Activated CD8-positive, alpha-beta memory T cell treated with anti-CD3 and anti-CD28 coated beads, Interleukin-2, amount 50 U/mL, for 1 hour (primary cell): ENCODE results near the gene TLR3.
"Not testable (repeated sequence)": the region's sequence is repeated elsewhere in the genome, so short reads cannot be mapped to it uniquely, and the experiment has no call there.

ENCODE experiments used
- DNase-seq: peaks from one replicate; pipeline ENCODE4 v3.0.0-alpha.2; 2020; ENCODE audit errors: extremely low read depth

TLR3 gene

DNA sequence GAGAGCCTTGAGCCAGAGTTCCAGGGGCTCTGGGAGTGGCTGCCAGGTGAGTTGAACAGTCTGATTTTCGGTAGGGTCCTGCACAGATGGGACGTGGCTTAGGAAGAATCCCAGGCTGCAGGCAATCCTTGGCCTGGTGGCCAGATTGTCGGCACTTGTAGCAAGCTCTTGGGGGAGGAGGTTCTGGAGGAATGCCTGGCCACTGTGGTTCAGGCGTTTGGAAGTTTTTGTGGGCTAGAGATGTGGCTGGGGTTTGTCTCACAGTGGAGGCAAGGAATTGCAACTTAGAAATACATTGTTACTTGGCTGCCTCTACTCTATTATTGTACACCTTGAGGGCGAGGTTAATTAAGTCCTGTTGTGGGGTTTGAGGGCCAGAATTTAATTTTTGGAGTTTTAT lies 21.5 kb upstream of the TLR3 start:
- not testable (repeated sequence) for DNase-seq

DNA sequence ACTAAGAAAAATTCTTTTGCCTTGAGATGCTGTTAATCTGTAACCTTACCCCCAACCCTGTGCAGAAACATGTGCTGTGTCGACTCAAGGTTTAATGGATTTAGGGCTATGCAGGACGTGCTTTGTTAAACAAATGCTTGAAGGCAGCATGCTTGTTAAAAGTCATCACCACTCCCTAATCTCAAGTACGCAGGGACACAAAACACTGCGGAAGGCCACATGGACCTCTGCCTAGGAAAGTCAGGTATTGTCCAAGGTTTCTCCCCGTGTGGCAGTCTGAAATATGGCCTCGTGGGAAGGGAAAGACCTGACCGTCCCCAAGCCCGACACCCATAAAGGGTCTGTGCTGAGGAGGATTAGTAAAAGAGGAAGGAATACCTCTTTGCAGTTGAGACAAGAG lies 18.8 kb upstream of the TLR3 start:
- DNase-seq: not testable (repeated sequence)

DNA sequence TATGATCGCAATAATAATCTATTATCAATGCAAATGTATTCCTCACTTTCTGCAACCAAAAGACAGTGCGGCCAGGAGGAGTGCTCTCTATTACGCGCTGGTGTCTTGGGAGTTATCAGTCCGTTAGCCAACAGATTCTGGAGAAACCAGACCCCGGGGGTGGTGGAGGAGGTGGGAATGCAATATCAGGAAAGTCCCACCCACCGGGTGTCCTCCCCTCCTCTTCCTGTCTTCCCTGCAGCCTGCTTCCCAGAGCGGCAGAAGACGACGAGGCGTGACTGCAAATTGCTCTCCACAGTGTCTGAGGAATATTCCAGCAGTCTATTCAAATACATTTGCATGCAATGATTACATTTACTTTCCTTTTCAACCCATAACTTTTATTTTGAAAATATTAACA lies 17.9 kb upstream of the TLR3 start:
- no peak for DNase-seq

DNA sequence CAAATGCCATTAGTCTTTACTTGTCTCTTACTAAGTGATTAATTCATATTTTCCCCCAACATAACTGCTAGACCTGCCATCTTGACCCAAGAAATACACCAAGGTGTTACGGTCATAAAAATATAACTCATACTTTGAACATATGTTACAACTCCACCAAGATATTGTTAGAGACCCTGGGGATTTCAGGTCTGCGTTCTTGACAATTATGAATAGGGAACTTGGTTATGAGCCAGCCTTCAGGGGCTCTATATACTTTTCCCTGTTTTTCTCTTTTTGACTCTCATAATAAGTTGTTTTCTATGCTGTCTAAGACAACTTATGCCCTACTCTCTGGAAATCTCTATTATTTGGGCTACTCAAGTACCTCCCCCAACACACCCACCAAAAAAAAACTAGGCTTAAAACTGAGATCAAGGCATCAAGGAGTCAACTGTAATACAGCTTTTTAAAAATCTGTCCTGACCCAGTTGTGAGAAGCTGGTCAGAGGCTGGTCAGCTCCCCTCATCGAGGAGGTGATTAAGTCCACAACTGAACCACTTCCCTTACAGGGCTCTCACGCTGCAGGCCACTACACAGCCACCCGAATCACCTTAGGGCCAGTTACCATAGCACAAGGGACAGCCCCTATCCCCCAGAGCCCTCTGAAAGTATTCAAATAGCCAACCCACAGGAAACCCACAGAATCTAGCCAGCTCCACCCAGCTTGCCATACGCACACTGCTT lies 10.5 kb upstream of the TLR3 start:
- no peak for DNase-seq

DNA sequence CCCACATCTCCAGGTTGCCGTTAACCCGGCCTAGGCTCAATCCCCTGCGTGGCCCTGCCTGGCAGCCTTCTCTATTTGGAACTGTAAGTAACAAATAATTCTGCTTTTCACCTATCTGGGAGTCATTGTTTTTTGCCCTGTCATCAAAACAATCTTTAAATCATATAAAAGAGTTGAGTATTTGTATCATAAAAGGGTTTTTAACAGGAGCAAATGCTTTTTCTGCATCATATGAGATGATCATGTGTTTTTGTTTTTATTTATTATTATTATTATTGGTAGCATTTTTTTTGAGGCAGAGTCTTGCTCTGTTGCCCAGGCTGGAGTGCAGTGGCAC lies 10.0 kb upstream of the TLR3 start:
- DNase-seq: no peak

DNA sequence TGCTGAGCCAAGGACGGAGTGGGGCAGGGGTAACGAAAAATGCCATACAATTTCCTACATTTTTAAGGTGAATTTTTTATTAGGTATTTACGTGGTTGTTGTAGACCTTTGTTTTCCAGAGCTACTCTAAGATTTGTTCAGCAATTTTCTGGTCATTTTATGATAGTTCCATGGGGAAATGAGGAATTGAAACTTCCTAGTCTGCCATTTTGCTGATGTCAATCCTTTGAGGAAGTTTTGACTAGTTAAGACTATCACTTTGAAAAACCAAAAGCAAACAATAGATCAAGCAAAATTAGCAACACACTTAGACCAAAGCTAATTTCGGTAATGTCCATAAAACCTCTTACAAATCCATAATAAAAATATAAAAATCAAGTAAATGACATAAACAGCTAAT lies 7.0 kb upstream of the TLR3 start:
- no peak for DNase-seq

DNA sequence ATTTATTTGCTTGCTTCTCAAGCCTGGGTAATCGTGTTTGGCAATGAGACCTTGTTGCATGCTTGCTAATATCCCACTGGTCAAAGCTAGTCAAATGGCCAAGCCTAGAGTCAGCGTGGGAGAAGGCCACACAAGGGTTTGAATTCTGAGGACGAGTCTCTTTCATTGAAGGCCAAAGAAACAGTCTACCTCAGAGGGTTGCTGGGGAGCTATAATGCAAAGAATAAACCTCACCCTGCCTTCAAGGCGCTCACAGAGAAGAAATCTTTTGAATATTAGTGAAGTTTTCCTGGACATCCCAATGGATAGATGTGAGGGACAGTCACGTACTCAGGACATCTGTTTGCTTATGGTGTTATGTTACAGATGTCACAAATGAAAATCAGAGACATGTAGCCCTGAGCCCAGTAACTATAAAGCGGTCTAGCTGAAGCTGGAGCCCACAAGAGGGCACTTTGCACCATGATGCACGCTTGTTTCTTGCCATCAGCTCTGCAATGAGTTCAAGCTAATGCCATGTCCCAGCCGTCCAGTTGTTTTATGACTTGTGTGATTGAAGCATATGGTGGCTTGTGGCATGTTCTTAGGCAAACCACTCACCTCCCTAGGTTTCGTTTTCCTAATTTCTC lies 1.1 kb upstream of the TLR3 start:
- DNase-seq: no peak

DNA sequence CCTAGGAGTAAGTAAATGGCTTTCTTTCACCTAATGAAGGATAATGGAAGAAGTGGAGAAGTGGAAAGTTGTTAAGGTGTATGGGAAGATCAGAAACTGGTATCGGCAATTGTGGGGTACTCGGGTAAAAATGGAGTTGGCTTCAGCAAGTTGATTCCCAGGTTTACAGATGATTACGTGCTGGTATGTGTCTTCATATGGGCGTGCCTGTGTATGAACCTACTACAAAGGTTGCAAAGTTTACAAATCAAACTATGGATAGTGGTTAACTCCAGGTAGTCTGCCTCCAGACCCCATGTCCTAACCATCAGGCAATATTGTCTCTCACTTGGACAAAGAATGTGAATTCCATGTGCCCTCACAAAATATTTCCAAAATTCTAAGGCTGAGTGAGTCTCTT lies 773 bp downstream of the TLR3 start:
- DNase-seq: no peak

DNA sequence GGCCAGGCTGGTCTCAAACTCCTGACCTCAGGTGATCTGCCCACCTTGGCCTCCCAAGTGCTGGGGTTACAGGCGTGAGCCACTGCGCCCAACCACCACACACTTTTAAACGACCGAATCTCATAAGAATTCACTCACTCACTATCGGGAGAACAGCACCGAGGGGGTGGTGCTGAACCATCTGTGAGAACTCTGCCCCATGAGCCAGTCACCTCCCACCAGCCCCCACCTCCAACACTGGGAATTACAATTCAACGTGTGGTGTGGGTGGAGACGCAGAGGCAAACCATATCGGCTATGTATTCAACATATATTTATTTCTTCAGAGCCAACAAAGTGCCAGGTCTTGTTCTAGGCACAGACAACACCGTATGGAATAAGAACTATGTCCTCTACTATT lies 3.6 kb downstream of the TLR3 start:
- no peak for DNase-seq

DNA sequence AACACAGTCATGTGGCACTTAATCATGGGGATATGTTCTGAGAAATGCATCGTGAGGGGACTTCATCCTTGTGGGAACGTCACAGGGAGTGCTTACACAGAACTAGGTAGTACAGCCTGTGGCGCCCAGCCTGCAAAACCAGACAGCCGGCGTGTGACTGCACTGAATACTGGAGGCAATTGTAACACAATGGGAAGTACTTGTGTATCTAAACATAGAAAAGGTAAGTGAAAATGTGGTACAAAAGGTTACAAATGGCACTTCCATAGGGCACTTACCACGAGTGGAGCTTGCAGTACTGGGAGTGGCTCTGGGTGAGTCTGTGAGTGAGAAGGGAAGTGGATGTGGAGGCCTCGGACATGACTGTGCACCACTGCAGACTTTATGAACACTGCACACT lies 5.2 kb downstream of the TLR3 start:
- DNase-seq: no peak

DNA sequence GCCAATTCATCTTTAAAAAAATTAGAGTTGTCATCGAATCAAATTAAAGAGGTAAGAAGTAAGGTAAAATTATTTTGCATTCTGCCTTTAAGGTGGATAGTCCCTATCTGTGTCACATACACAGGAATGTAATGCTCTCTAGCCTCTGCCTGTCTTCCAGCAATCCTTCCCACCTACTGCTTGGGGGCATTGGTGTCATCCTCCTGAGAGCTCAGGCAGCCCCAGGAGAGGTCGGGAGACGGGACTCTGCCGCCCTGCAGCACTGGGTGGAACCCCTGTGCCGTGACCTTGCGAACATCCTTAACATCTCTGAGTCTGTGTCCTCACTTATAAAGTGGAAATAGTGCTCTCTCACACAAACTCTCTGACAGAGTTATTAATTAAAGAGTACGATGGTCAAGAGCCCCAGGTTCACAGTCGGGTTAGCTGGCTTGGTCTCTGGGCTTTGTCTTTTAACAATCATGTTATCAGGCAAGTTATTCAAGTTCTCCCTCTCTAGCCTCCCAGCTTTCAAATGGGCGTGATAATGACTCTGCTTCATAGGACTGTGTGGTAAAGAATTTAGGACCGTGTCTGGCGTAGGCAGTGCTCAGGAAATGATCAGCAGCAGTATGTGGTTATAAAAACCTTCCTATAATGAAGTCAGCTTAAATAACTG lies 10.2 kb downstream of the TLR3 start:
- no peak for DNase-seq

DNA sequence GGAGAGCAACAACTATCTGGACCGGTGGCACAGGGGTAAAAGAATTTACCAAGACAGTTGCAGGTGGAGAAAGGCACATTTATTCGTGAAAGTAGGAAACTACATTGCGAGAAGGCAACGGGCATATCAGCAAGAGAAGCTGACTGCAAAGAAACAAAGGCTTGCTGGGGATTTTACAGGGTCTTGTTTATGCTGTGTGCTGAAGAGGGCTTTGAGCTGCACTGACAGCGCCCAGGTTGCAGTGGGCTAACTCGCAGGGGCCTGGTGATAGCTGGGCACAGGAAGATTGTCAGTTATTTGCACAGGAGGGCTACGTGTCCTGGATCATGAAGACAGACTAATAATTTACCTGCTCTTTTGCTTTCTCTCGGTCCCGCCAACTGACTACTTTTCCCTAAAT lies 10.7 kb downstream of the TLR3 start:
- no peak for DNase-seq

DNA sequence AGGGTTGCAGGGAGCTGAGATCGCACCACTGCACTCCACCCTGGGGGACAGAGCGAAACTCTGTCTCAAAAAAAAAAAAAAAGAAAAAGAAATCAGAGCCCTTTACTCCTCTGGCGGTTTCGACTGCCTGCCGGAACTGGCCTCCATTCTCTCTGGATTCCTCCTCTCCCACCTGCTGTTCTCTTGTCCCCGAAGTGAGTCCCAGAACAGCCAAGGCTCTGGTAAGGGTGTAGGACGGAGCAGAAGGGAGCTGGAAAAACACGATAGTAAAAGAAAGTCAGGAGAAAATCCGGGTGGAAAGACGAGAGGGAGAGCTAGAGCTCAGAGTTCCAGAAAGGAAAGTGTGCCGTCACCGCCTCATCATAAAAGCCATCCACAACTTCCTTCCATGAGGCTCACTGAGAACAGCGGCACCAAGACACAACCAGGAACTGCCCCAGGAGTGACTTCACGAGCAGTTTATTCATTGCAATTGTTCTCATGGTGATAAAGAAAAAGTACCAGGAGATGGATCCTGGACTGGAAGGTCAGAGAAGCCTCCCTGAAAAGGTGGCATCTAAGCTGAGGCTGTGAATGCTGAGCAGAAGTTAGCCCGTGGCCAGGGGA lies 12.3 kb downstream of the TLR3 start:
- no peak for DNase-seq

DNA sequence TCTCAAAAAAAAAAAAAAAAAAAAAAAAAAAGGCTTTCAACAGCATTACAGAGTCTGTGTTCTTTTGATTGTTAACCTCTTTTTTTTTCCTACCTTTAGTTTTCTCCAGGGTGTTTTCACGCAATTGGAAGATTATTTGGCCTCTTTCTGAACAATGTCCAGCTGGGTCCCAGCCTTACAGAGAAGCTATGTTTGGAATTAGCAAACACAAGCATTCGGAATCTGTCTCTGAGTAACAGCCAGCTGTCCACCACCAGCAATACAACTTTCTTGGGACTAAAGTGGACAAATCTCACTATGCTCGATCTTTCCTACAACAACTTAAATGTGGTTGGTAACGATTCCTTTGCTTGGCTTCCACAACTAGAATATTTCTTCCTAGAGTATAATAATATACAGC lies 13.3 kb downstream of the TLR3 start:
- DNase-seq: no peak

DNA sequence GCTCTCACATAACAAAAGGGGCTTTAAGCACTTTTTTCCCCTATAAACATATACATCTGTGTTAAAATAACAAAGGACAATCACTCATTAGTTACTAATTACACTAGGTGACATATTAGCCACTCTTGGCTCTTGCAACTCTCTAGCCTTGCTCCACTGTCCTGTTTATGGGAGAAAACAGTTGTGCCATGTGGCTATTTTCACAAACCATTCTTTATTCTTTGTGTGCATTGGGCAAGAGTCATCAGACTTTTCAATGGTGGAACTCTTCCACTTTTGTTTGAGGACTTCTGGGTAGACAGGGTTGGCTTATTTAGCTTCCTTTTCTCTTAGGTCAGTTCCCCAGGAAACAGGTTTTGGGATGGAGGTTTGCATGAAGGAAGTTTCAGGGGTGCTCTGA lies 19.6 kb downstream of the TLR3 start:
- DNase-seq: no peak

DNA sequence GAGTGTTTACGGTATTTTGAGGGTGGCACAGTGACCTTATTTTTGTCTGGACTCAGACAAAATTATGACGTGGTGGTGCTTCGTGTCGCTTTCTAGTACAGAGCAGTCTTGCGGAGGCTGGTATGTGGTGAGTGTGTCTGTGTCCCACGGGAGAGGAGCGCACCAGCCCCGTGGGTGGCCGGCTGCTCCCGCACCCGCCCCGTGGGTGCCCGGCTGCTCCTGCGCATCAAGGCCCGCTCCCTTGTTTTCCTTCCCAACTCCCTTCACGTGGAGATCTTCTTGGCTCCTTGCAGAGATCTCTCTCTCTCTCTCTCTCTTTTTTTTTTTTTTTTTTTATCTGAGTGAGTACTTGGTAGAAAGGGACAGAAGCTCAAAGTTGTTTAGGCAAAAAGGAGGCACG lies 23.3 kb downstream of the TLR3 start:
- no peak for DNase-seq

DNA sequence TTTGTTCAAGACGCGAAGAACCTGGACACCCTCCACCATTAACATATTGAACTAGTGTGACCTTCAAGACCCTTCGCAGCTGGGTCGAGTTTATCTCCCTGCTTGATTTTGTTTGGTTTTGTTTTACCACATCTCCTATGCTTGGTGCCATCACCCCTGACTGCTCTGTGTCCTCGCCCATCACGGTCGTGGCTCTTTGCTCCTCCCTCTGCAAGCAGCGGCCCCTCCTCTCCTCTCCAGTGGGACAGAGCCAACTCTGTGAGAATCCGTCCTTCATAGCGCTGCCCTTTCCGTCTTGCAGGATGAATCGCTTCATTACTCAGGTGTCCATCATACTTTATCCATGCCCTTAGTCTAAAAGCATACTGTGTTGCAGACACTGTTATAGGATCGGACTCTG lies 26.4 kb downstream of the TLR3 start:
- DNase-seq: no peak

DNA sequence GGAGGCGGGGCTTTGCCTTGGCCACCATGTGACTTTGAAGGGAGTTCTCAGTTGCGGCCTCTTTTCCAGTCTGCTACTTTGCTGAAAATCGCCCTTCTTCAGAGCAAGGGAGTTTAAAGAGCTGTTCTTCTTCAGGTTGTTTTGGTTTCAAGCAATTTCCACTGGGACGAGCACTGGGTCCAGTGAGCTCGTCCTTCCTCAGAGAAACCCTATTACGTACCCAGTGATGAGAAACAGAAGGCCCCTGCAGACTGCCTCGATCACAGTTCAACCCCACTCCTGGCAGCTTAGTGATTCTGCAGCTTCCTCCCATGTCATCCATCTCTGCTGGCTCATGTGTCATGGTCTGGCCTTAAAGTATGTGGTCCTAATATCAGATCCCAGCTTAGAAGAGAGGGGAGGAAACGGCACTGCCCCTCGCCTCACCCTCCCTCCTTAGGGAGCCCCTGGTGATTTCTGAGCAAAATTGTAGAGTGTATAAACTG lies 27.8 kb downstream of the TLR3 start:
- no peak for DNase-seq

DNA sequence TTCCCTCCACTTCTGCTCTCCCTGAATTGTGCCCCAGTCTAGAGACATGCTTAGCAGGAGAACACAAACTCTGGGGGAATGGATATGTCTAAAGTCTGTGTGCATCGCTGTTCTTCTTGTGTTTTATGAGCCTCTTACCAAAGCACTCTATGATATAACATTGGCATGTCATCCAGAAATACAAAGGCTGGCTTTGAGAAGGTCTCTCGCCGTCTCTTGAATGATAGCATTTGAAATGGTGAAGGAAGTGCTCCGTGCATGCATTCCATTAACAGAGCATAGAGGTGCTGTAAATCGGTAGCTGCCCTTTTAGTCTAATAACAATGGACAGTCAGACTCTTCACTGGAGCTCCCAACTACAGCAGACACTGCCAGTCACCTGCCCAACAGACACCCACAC lies 28.4 kb downstream of the TLR3 start:
- DNase-seq: no peak

DNA sequence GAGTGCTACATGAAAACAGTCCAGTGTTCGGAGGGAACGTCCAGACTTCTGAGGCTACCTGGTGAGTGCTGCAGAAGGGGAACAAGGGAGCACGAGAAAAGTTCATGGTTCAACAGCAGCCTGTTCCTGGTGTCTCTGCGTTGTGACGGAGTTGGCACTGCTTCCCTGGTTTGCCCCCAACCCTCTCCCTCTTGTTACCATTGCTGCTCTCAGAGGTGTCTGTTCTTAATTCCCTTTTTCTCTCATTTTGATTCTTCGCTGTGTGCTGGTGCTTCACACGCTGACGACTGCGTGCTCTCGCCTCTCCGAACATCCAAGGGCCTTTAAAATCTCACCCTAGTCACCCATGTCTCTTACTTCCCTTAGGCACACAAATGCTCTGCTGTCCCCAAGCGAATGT lies 34.0 kb downstream of the TLR3 start:
- DNase-seq: no peak

DNA sequence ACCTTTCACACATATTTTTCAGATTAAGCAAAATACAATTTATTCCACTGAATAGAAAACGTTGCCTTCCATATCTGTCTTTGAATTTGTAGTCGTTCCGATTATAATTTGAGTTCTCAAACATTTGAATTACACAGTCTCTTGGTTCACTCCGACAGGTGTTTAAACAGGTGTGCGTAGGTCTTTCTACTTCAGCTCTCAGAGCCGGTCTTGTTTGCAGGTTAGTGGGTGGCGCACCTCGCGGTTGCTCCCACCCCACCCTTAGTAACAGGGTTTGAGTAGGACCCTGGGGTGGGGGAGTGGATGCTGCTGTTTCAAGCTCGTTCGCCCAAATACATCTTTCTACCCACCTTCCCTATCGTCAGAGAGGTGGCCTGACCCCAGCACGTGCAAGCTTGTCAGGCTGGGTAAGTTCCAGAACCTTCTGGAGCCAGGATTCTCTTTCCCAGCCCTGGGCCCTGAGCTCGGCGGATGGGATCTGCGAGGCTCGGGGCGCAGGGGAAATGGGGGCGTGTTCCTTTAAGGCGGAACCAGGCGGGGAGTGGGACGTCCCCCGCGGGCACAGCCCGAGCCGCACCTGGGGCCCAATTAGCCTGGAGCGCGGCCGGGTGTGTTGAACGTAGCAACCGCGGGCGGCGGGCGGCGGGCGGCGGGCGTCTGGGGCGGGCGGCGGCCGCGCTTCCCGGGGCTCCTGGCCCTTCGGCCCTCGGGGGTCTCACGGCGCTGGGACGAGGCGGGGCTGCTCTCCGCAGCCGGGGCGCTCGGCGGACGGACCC lies 35.3 kb downstream of the TLR3 start, which contains the start of gene FAM149A:
FAM149A (plus strand) TSS at position 591 of the 776 bp plus-strand sequence.
- DNase-seq: no peak
